Cerebellar nuclear complex (tissue), 1 donor: Measurements from ENCODE around the gene ENG.
A peak's percentile ranks its signal among the peaks of the same experiment; 100 is the strongest.

Source experiments
- DNase-seq, 2 experiments: peaks; one replicate each; lab custom pipeline; 2025; lab: John Stamatoyannopoulos, UW

The ENG gene

GRCh38 chr9:127776924-127777289, 77.6 kb downstream of the ENG start:
- DNase-seq = no peak

- no peak for DNase-seq
These were observed 78.1 kb downstream of the ENG start for GRCh38 chr9:127776195-127776923.

GRCh38 chr9:127773981-127774380, 80.5 kb downstream of the ENG start:
- no peak for DNase-seq

- no peak for DNase-seq
These were observed 81.2 kb downstream of the ENG start for GRCh38 chr9:127773272-127773671.

- no peak for DNase-seq
These were observed 81.9 kb downstream of the ENG start for GRCh38 chr9:127772603-127773002.

- no peak for DNase-seq
These were observed 82.8 kb downstream of the ENG start for GRCh38 chr9:127771570-127772189.

GRCh38 chr9:127770905-127771569, 83.4 kb downstream of the ENG start:
- DNase-seq = peak; percentile 62

- no peak for DNase-seq
These were observed 83.9 kb downstream of the ENG start for GRCh38 chr9:127770583-127770904.

- DNase-seq = no peak
These were observed 84.4 kb downstream of the ENG start for GRCh38 chr9:127769929-127770582.

GRCh38 chr9:127769101-127769500, 85.4 kb downstream of the ENG start:
- DNase-seq = no peak

GRCh38 chr9:127768698-127769097, 85.8 kb downstream of the ENG start:
- no peak for DNase-seq

- no peak for DNase-seq
These were observed 86.5 kb downstream of the ENG start for GRCh38 chr9:127767909-127768331.

- no peak for DNase-seq
These were observed 87.0 kb downstream of the ENG start for GRCh38 chr9:127767410-127767809.

- no peak for DNase-seq
These were observed 89.0 kb downstream of the ENG start for GRCh38 chr9:127765418-127765817.
